HepG2 (cell line): ENCODE data around the gene C6orf132. TPM values are rescaled to one million over a fixed set of nuclear protein-coding genes. Genes with fewer than 3 reads are reported as not detected.
A peak's percentile ranks its signal among the peaks of the same experiment; 100 is the strongest.

ENCODE experiments used
- ATAC-seq: fragments of 200-7000 bp; cut with Tn5 transposase; 3 replicates; pipeline ENCODE4 v1.9.1; 2020; ENCODE audit warnings: mild to moderate bottlenecking, moderate library complexity
- BruUV-seq: library from RNA; stranded (reverse); fragments of 400-500 nt; replicated peaks from 2 replicates; lab custom pipeline; 2021; lab: Mats Ljungman, UMichigan
- CTCF ChIA-PET: fragments of 300-600 bp; formaldehyde crosslinking; extraction: SDS; loops from one replicate; lab custom pipeline; 2021; ENCODE audit warnings: low total read pairs, inconsistent platforms, low intra/inter-chr PET ratio; lab: Yijun Ruan, JAX
- POLR2A ChIA-PET: fragments of 350-600 bp; sonication (Branson Sonifier 250); formaldehyde crosslinking; loops from one replicate; lab custom pipeline; 2020; ENCODE audit warnings: antibody characterized with exemption, inconsistent platforms; lab: Yijun Ruan, JAX
- DNase-seq: peaks from one replicate; pipeline ENCODE4 v3.0.0-alpha.2; 2015; ENCODE audit warnings: low spot score
- FAIRE-seq: peaks from 3 replicates; lab custom pipeline; 2011; peaks lifted over from hg19 to GRCh38; lab: Jason Lieb, UNC
- H2AFZ ChIP-seq: one replicate; pipeline ENCODE4 v1.6.1; 2011; ENCODE audit warnings: low read length, inconsistent platforms
- H3K27ac ChIP-seq: fragments of 300-600 bp; 3 replicates; pipeline ENCODE4 v1.8.0; 2011; ENCODE audit warnings: mixed run types, mild to moderate bottlenecking, mixed read lengths, low read length, inconsistent platforms; ENCODE audit not compliant: insufficient read depth; ENCODE audit errors: extremely low read length
- H3K27me3 ChIP-seq, 2 experiments: fragments of 200-600 bp in 1 of 2; 2 replicates in 1 of 2; 3 replicates in 1 of 2; pipeline versions ENCODE4 v1.6.0 to v1.8.0; 2011; ENCODE audit warnings: low read length in 2 of 2, mild to moderate bottlenecking in 2 of 2, moderate library complexity in 2 of 2, inconsistent platforms in 1 of 2; ENCODE audit not compliant: insufficient read depth in 2 of 2, control insufficient read depth in 1 of 2
- H3K36me3 ChIP-seq, 2 experiments: fragments of 200-600 bp in 1 of 2; replicated peaks in 1 of 2; 2 replicates in 1 of 2; 3 replicates in 1 of 2; pipeline versions ENCODE4 v1.5.1 to v1.8.0; 2011; ENCODE audit warnings: low read length in 2 of 2, inconsistent platforms in 1 of 2; ENCODE audit not compliant: insufficient read depth in 2 of 2, control insufficient read depth in 1 of 2
- H3K4me1 ChIP-seq: 2 replicates; pipeline ENCODE4 v1.5.1; 2012; ENCODE audit warnings: low read length, inconsistent platforms; ENCODE audit not compliant: insufficient read depth
- H3K4me2 ChIP-seq: 2 replicates; pipeline ENCODE4 v1.6.0; 2011; ENCODE audit warnings: low read depth, low read length, inconsistent platforms
- H3K4me3 ChIP-seq, 3 experiments: fragments of 200-600 bp in 1 of 3; sonication (generic), shearing (Covaris generic) in 1 of 3; replicated peaks in 1 of 3; 2 replicates each; pipeline ENCODE4 v1.5.1; 2011 to 2016; ENCODE audit warnings: low read length in 3 of 3, inconsistent platforms in 2 of 3, low read depth in 2 of 3, mild to moderate bottlenecking in 2 of 3, control low read depth in 1 of 3, mixed read lengths in 1 of 3; ENCODE audit not compliant: insufficient read depth in 1 of 3
- H3K79me2 ChIP-seq: one replicate; pipeline ENCODE4 v1.6.1; 2011; ENCODE audit warnings: low read length, inconsistent platforms; ENCODE audit not compliant: insufficient read depth
- H3K9ac ChIP-seq: 2 replicates; pipeline ENCODE4 v1.6.0; 2011; ENCODE audit warnings: mild to moderate bottlenecking, low read depth, low read length, inconsistent platforms; ENCODE audit not compliant: insufficient read depth
- H3K9me3 ChIP-seq: 2 replicates; pipeline ENCODE4 v1.5.1; 2012; ENCODE audit warnings: mild to moderate bottlenecking, low read length
- H4K20me1 ChIP-seq: 2 replicates; pipeline ENCODE4 v1.6.0; 2011; ENCODE audit warnings: inconsistent platforms, mild to moderate bottlenecking, low read length, moderate library complexity; ENCODE audit not compliant: insufficient read depth
- CTCF ChIP-seq: sonication (generic); formaldehyde crosslinking; IDR thresholded peaks from 2 replicates; pipeline ENCODE4 v1.5.0; 2020; ENCODE audit warnings: mild to moderate bottlenecking, missing genetic modification reagents, moderate library complexity
- MED13 ChIP-seq: sonication (generic); formaldehyde crosslinking; IDR thresholded peaks from 2 replicates; pipeline ENCODE4 v1.5.0; 2020; ENCODE audit warnings: missing genetic modification reagents
- PRPF4 ChIP-seq: fragments of 200-400 bp; formaldehyde crosslinking; IDR thresholded peaks from 2 replicates; pipeline ENCODE4 v1.6.1; 2016; ENCODE audit warnings: low read length, low read depth; ENCODE audit not compliant: poor library complexity, severe bottlenecking
- STAG1 ChIP-seq: sonication (generic); formaldehyde crosslinking; IDR thresholded peaks from 2 replicates; pipeline ENCODE4 v1.4.0; 2020; ENCODE audit warnings: missing genetic modification reagents
- ZNF431 ChIP-seq: sonication (generic); formaldehyde crosslinking; IDR thresholded peaks from 2 replicates; pipeline ENCODE4 v1.9.0; 2022; ENCODE audit warnings: missing genetic modification reagents, low read depth, mild to moderate bottlenecking, borderline replicate concordance
- WGBS: methylation state at CpG from one replicate; pipeline ENCODE4 v1.1.6; 2017; ENCODE audit warnings: low lambda C conversion rate; 5-methylcytosine and 5-hydroxymethylcytosine counted together
- in situ Hi-C: cut with HindIII; loops from 2 replicates; pipeline ENCODE4 v1.10.0; 2017; ENCODE audit warnings: low pct_unique_long_range_greater_than_20kb; ENCODE audit not compliant: extremely low pct_ligation_motif_present
- intact Hi-C: fragments of 100-400 bp; cut with micrococcal nuclease; formaldehyde crosslinking; loops from one replicate; pipeline ENCODE4 v1.10.0; 2022; ENCODE audit not compliant: unreplicated experiment
- polyA plus RNA-seq, 8 experiments: library from polyadenylated mRNA; depleted of rRNA in 3 of 8; stranded (reverse) in 7 of 8; unstranded in 1 of 8; fragments of >200 nt; fragmentation: Illumina TruSeq in 4 of 8; extraction: Trizol in 4 of 8; gene quantifications; 2 replicates each; pipeline versions ENCODE4 v1.2.1 to v1.2.3, GENCODE V29; 2011 to 2016; ENCODE audit warnings: low read depth in 4 of 8, missing spikeins in 1 of 8, mixed read lengths in 1 of 8; ENCODE audit not compliant: insufficient read depth in 1 of 8
- total RNA-seq, 5 experiments: library from RNA; depleted of rRNA; stranded (reverse); fragments of >200 nt; fragmentation: Illumina TruSeq; extraction: Trizol; gene quantifications; 2 replicates each; pipeline ENCODE4 v1.2.3, GENCODE V29; 2016; ENCODE audit warnings: low read depth in 1 of 5
- TF ChIP-seq, protein P1 (sequence below): sonication (generic); formaldehyde crosslinking; IDR thresholded peaks from 2 replicates; pipeline ENCODE4 v1.4.0; 2020; ENCODE audit warnings: missing genetic modification reagents

Gene C6orf132
- total and polyA plus RNA-seq, 2 of the 13 experiments (the other 11 are each of a cell fraction or from before 2014, with no cell fraction given): 0.78 to 3.0 TPM

GRCh38 chr6:42086046-42087035, 56.1 kb downstream of the C6orf132 start (continued):
- TF ChIP-seq ZNF431 (CRISPR knock-in tag): no peak

GRCh38 chr6:42084889-42085288, 57.5 kb downstream of the C6orf132 start:
- in situ Hi-C loops: no loop called here
- CTCF ChIA-PET: interaction anchor here (1.2 to 1.4 kb wide), 3 partner anchors 81 to 130 kb away, joined by 3 to 4 read pairs (median 4); no protein-coding TSS in a partner anchor

More at GRCh38 chr6:42084889-42085288, 57.5 kb downstream of the C6orf132 start:
- intact Hi-C loops: no loop called here
- FAIRE-seq (no peak), DNase-seq (no peak), ATAC-seq (peak; percentile 25; the same call in 2 of the 3 replicates)
- Histone ChIP-seq H2AFZ (no peak overlapping the region), H3K27ac (no peak overlapping the region), H3K9me3 (no peaks in the 10 kb centered on the region), H3K4me3 (no peak overlapping the region), H3K27me3 (no peaks in the 10 kb centered on the region), H3K79me2 (no peaks in the 10 kb centered on the region), H3K4me2 (no peak overlapping the region), H4K20me1 (no peaks in the 10 kb centered on the region), H3K4me1 (no peaks in the 10 kb centered on the region), H3K36me3 (peaks cover 0 to 2% of the 10 kb centered on the region in 2 experiments; a peak in 1 of 5 replicates), H3K9ac (no peak overlapping the region)
- BruUV-seq: no TSS peak
- TF ChIP-seq PRPF4: no peak
- TF ChIP-seq MED13 (CRISPR knock-in tag): no peak
- peak; percentile 58 for TF ChIP-seq STAG1 (CRISPR knock-in tag)
- TF ChIP-seq, protein P1, sequence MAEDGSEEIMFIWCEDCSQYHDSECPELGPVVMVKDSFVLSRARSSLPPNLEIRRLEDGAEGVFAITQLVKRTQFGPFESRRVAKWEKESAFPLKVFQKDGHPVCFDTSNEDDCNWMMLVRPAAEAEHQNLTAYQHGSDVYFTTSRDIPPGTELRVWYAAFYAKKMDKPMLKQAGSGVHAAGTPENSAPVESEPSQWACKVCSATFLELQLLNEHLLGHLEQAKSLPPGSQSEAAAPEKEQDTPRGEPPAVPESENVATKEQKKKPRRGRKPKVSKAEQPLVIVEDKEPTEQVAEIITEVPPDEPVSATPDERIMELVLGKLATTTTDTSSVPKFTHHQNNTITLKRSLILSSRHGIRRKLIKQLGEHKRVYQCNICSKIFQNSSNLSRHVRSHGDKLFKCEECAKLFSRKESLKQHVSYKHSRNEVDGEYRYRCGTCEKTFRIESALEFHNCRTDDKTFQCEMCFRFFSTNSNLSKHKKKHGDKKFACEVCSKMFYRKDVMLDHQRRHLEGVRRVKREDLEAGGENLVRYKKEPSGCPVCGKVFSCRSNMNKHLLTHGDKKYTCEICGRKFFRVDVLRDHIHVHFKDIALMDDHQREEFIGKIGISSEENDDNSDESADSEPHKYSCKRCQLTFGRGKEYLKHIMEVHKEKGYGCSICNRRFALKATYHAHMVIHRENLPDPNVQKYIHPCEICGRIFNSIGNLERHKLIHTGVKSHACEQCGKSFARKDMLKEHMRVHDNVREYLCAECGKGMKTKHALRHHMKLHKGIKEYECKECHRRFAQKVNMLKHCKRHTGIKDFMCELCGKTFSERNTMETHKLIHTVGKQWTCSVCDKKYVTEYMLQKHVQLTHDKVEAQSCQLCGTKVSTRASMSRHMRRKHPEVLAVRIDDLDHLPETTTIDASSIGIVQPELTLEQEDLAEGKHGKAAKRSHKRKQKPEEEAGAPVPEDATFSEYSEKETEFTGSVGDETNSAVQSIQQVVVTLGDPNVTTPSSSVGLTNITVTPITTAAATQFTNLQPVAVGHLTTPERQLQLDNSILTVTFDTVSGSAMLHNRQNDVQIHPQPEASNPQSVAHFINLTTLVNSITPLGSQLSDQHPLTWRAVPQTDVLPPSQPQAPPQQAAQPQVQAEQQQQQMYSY (CRISPR knock-in tag): no peak
- TF ChIP-seq CTCF (CRISPR knock-in tag): peak; percentile 30; the same call in 1 of the 2 replicates
- WGBS: 86% methylated on average over 5 of the region's 5 CpGs
- POLR2A ChIA-PET: no interaction called here
